HepG2 (cell line): Measurements from ENCODE around the gene VAC14. TPM values are rescaled to one million over a fixed set of nuclear protein-coding genes. Genes with fewer than 3 reads are reported as not detected.

ENCODE experiments used
- ATF7-NPFF ChIP-seq: sonication (generic); formaldehyde crosslinking; IDR thresholded peaks from 2 replicates; pipeline ENCODE4 v1.8.1; 2023; ENCODE audit warnings: mild to moderate bottlenecking, low read depth, missing genetic modification reagents, moderate library complexity
- CBX2 ChIP-seq, 2 experiments: fragments of 200-600 bp in 1 of 2; sonication (generic); formaldehyde crosslinking in 1 of 2; IDR thresholded peaks; 2 replicates each; pipeline versions ENCODE4 v1.7.0 to v1.8.1; 2018 to 2022; ENCODE audit warnings: low read depth in 2 of 2, low read length in 1 of 2, mild to moderate bottlenecking in 1 of 2, missing genetic modification reagents in 1 of 2
- DNMT1 ChIP-seq: sonication (generic); formaldehyde crosslinking; IDR thresholded peaks from 2 replicates; pipeline ENCODE4 v1.5.1; 2020; ENCODE audit warnings: mild to moderate bottlenecking, missing genetic modification reagents
- ELF3 ChIP-seq: IDR thresholded peaks from 2 replicates; pipeline ENCODE4 v1.6.1; 2016; ENCODE audit warnings: missing genetic modification reagents, missing compliant biosample characterization
- FOXP4 ChIP-seq: sonication (generic); formaldehyde crosslinking; IDR thresholded peaks from 2 replicates; pipeline ENCODE4 v1.4.0; 2020; ENCODE audit warnings: missing genetic modification reagents
- HNF4A ChIP-seq: sonication (generic); formaldehyde crosslinking; IDR thresholded peaks from 2 replicates; pipeline ENCODE4 v1.4.0; 2020; ENCODE audit warnings: missing genetic modification reagents
- MBNL3 ChIP-seq: fragments of 250-450 bp; sonication (Bioruptor Pico); conservative IDR thresholded peaks from 2 replicates; pipeline ENCODE4 v1.8.0; 2022; ENCODE audit warnings: mild to moderate bottlenecking, inconsistent platforms
- MEIS2 ChIP-seq: sonication (generic); formaldehyde crosslinking; IDR thresholded peaks from 2 replicates; pipeline ENCODE4 v1.9.0; 2021; ENCODE audit warnings: mild to moderate bottlenecking, missing genetic modification reagents
- NFE2L1 ChIP-seq: sonication (generic); formaldehyde crosslinking; IDR thresholded peaks from 2 replicates; pipeline ENCODE4 v1.4.0; 2020; ENCODE audit warnings: missing genetic modification reagents, mild to moderate bottlenecking, borderline replicate concordance
- PBX3 ChIP-seq: sonication (generic); formaldehyde crosslinking; IDR thresholded peaks from 2 replicates; pipeline ENCODE4 v1.8.1; 2023; ENCODE audit warnings: missing genetic modification reagents, inconsistent platforms, borderline replicate concordance
- PTBP1 ChIP-seq: fragments of 200-400 bp; formaldehyde crosslinking; IDR thresholded peaks from 2 replicates; pipeline ENCODE4 v1.6.1; 2018; ENCODE audit warnings: low read length, low read depth; ENCODE audit not compliant: poor library complexity, severe bottlenecking
- THAP8 ChIP-seq: sonication (generic); formaldehyde crosslinking; IDR thresholded peaks from 2 replicates; pipeline ENCODE4 v1.5.1; 2020; ENCODE audit warnings: missing genetic modification reagents, mild to moderate bottlenecking, borderline replicate concordance
- YY1 ChIP-seq: IDR thresholded peaks from 2 replicates; pipeline ENCODE4 v1.6.1; 2011; ENCODE audit warnings: low read length, low read depth, moderate library complexity, mild to moderate bottlenecking; ENCODE audit not compliant: insufficient read depth, insufficient replicate concordance
- ZBTB37 ChIP-seq: sonication (generic); formaldehyde crosslinking; IDR thresholded peaks from 2 replicates; pipeline ENCODE4 v1.4.0; 2020; ENCODE audit warnings: mild to moderate bottlenecking, missing genetic modification reagents
- ZBTB7B ChIP-seq: sonication (generic); formaldehyde crosslinking; IDR thresholded peaks from 2 replicates; pipeline ENCODE4 v1.4.0; 2020; ENCODE audit warnings: missing genetic modification reagents
- ZMYM4 ChIP-seq: sonication (generic); formaldehyde crosslinking; IDR thresholded peaks from 2 replicates; pipeline ENCODE4 v1.8.1; 2023; ENCODE audit warnings: mild to moderate bottlenecking, missing genetic modification reagents
- ZNF180 ChIP-seq: sonication (generic); formaldehyde crosslinking; IDR thresholded peaks from 2 replicates; pipeline ENCODE4 v1.4.0; 2020; ENCODE audit warnings: low read depth, missing genetic modification reagents, borderline replicate concordance
- ZNF776 ChIP-seq: sonication (generic); formaldehyde crosslinking; IDR thresholded peaks from 2 replicates; pipeline ENCODE4 v1.4.0; 2020; ENCODE audit warnings: mild to moderate bottlenecking, missing genetic modification reagents
- ZNF850 ChIP-seq: sonication (generic); formaldehyde crosslinking; conservative IDR thresholded peaks from 2 replicates; pipeline ENCODE4 v1.9.0; 2021; ENCODE audit warnings: mild to moderate bottlenecking, missing genetic modification reagents
- polyA plus RNA-seq, 8 experiments: library from polyadenylated mRNA; depleted of rRNA in 3 of 8; stranded (reverse) in 7 of 8; unstranded in 1 of 8; fragments of >200 nt; fragmentation: Illumina TruSeq in 4 of 8; extraction: Trizol in 4 of 8; gene quantifications; 2 replicates each; pipeline versions ENCODE4 v1.2.1 to v1.2.3, GENCODE V29; 2011 to 2016; ENCODE audit warnings: low read depth in 4 of 8, missing spikeins in 1 of 8, mixed read lengths in 1 of 8; ENCODE audit not compliant: insufficient read depth in 1 of 8
- total RNA-seq, 5 experiments: library from RNA; depleted of rRNA; stranded (reverse); fragments of >200 nt; fragmentation: Illumina TruSeq; extraction: Trizol; gene quantifications; 2 replicates each; pipeline ENCODE4 v1.2.3, GENCODE V29; 2016; ENCODE audit warnings: low read depth in 1 of 5

Gene VAC14
- total and polyA plus RNA-seq, 2 of the 13 experiments (the other 11 are each of a cell fraction or from before 2014, with no cell fraction given): 23.5 to 24.6 TPM

- TF ChIP-seq ZBTB37 (CRISPR knock-in tag): peak; percentile 53; the same call in 1 of the 2 replicates
- 0 out of 2 replicates have a peak, but pooled peaks have one; percentile 82 for TF ChIP-seq ZNF180
- peak; percentile 89 for TF ChIP-seq HNF4A (CRISPR knock-in tag)
- TF ChIP-seq THAP8 (CRISPR knock-in tag): no peak; the same call in 1 of the 2 replicates
- TF ChIP-seq PTBP1: peak; percentile 32
- TF ChIP-seq PBX3: peak; percentile 59; the same call in 1 of the 2 replicates
- peak; percentile 88 for TF ChIP-seq DNMT1 (CRISPR knock-in tag)
- TF ChIP-seq NFE2L1 (CRISPR knock-in tag): 0 out of 2 replicates have a peak, but pooled peaks have one; percentile 44
- peak; percentile 92 for TF ChIP-seq ELF3 (CRISPR knock-in tag)
- TF ChIP-seq ZNF850: no peak
- TF ChIP-seq ZMYM4 (CRISPR knock-in tag): no peak
- TF ChIP-seq FOXP4 (CRISPR knock-in tag): peak; percentile 91
- TF ChIP-seq YY1: peak; percentile 52
- TF ChIP-seq MEIS2 (CRISPR knock-in tag): peak; percentile 61
- TF ChIP-seq CBX2 (IDR thresholded peaks at IDR 0.05; ENCODE audit: low read depth, low read length): no peak
- TF ChIP-seq CBX2 (CRISPR knock-in tag; IDR thresholded peaks at IDR 0.05; ENCODE audit: low read depth): no peak; the same call in none of the 2 replicates
- TF ChIP-seq ZBTB7B (CRISPR knock-in tag): peak; percentile 90
- no peak for TF ChIP-seq ZNF776 (CRISPR knock-in tag)
- 0 out of 2 replicates have a peak, but pooled peaks have one; percentile 40 for TF ChIP-seq MBNL3 (CRISPR knock-in tag)
- peak; percentile 86 for TF ChIP-seq ATF7-NPFF
These were observed 75.7 kb downstream of the VAC14 start (continued) for GRCh38 chr16:70725024-70725911.
